ENCODE measurements around the gene HS6ST1.

GRCh38 chr2:128290356-128290755 lies 28.3 kb downstream of the HS6ST1 start:
- TF ChIP-seq CTCF (IDR thresholded peaks at IDR 0.05), result no peak
- TF ChIP-seq POLR2A (IDR thresholded peaks at IDR 0.05), result no peak

All from right lobe of liver (tissue), 4 donors.